H1 (cell line): ENCODE measurements around the gene YARS1. TPM values are rescaled to one million over a fixed set of nuclear protein-coding genes. Genes with fewer than 3 reads are reported as not detected.
"Not testable (repeated sequence)": the region's sequence is repeated elsewhere in the genome, so short reads cannot be mapped to it uniquely, and the experiment has no call there.

Experiments
- CTCF ChIA-PET: fragments of 300-600 bp; sonication (Branson Sonifier 250); formaldehyde crosslinking; loops from one replicate; lab custom pipeline; 2021; ENCODE audit not compliant: partially characterized antibody; lab: Charles Lee
- POLR2A ChIA-PET: fragments of 300-600 bp; sonication (Branson Sonifier 250); formaldehyde crosslinking; loops from one replicate; lab custom pipeline; 2021; ENCODE audit warnings: inconsistent platforms; ENCODE audit not compliant: partially characterized antibody; lab: Charles Lee
- DNase-seq, 2 experiments: peaks; one replicate each; pipeline versions ENCODE4 v3.0.0 to v3.0.0-alpha.2; 2010 to 2022; ENCODE audit warnings: low spot score in 2 of 2, low read depth in 1 of 2, mixed read lengths in 1 of 2
- FAIRE-seq: peaks from 2 replicates; lab custom pipeline; 2011; peaks lifted over from hg19 to GRCh38; lab: Jason Lieb, UNC
- H2AFZ ChIP-seq: 2 replicates; pipeline ENCODE4 v1.8.1; 2012; ENCODE audit warnings: low read length, inconsistent platforms
- H2AK5ac ChIP-seq: 2 replicates; pipeline ENCODE4 v1.6.1; 2013; ENCODE audit warnings: low read depth, low read length
- H2BK120ac ChIP-seq: replicated peaks from 2 replicates; pipeline ENCODE3; 2013; ENCODE audit warnings: low read depth, low read length, inconsistent platforms
- H2BK12ac ChIP-seq: 2 replicates; pipeline ENCODE4 v1.6.1; 2013; ENCODE audit warnings: low read depth, low read length
- H2BK15ac ChIP-seq: 2 replicates; pipeline ENCODE4 v1.6.1; 2013; ENCODE audit warnings: low read length
- H2BK20ac ChIP-seq: 2 replicates; pipeline ENCODE4 v1.6.1; 2013; ENCODE audit warnings: low read length
- H2BK5ac ChIP-seq: 2 replicates; pipeline ENCODE4 v1.6.1; 2013; ENCODE audit warnings: low read depth, low read length
- H3K14ac ChIP-seq: 2 replicates; pipeline ENCODE4 v1.6.1; 2013; ENCODE audit warnings: inconsistent platforms; ENCODE audit not compliant: insufficient read length
- H3K18ac ChIP-seq: 2 replicates; pipeline ENCODE4 v1.6.1; 2013; ENCODE audit warnings: low read length; ENCODE audit errors: extremely low read depth
- H3K23ac ChIP-seq: 2 replicates; pipeline ENCODE4 v1.6.1; 2013; ENCODE audit warnings: inconsistent platforms; ENCODE audit not compliant: insufficient read length
- H3K23me2 ChIP-seq: 2 replicates; pipeline ENCODE4 v1.6.1; 2013; ENCODE audit warnings: low read depth, low read length
- H3K27ac ChIP-seq: 2 replicates; pipeline ENCODE4 v1.6.1; 2011; ENCODE audit warnings: low read depth, low read length, inconsistent platforms
- H3K27me3 ChIP-seq, 4 experiments: replicated peaks in 1 of 4; 1 replicate in 1 of 4; 2 replicates in 3 of 4; pipeline versions ENCODE4 v1.6.1 to v1.8.1; 2011 to 2013; ENCODE audit warnings: low read length in 3 of 4, mild to moderate bottlenecking in 3 of 4, inconsistent platforms in 2 of 4, mixed read lengths in 2 of 4, moderate library complexity in 1 of 4; ENCODE audit not compliant: control insufficient read depth in 3 of 4, insufficient read depth in 3 of 4; ENCODE audit errors: extremely low read depth in 1 of 4
- H3K36me3 ChIP-seq, 4 experiments: 2 replicates each; pipeline versions ENCODE4 v1.6.1 to v1.8.1; 2011 to 2013; ENCODE audit warnings: mild to moderate bottlenecking in 4 of 4, low read length in 3 of 4, moderate library complexity in 2 of 4, control low read depth in 1 of 4, inconsistent platforms in 1 of 4; ENCODE audit not compliant: insufficient read depth in 4 of 4, control insufficient read depth in 2 of 4
- H3K4ac ChIP-seq: replicated peaks from 2 replicates; pipeline ENCODE3; 2013; ENCODE audit warnings: low read length, low read depth, mixed read lengths, inconsistent platforms; ENCODE audit not compliant: insufficient read length
- H3K4me1 ChIP-seq, 4 experiments: replicated peaks in 1 of 4; 1 replicate in 1 of 4; 2 replicates in 3 of 4; pipeline versions ENCODE4 v1.6.1 to v1.8.1; 2011 to 2013; ENCODE audit warnings: low read length in 3 of 4, inconsistent platforms in 2 of 4, mixed read lengths in 1 of 4; ENCODE audit not compliant: insufficient read depth in 4 of 4, control insufficient read depth in 3 of 4
- H3K4me2 ChIP-seq, 2 experiments: 2 replicates each; pipeline versions ENCODE4 v1.6.1 to v1.8.1; 2011 to 2013; ENCODE audit warnings: low read depth in 2 of 2, low read length in 2 of 2, control low read depth in 1 of 2, inconsistent platforms in 1 of 2, mild to moderate bottlenecking in 1 of 2; ENCODE audit not compliant: insufficient read depth in 1 of 2
- H3K4me3 ChIP-seq, 4 experiments: fragments of 200-600, 300-600 bp in 1 of 4; sonication (generic), shearing (Covaris generic), sonication (Bioruptor Twin) in 1 of 4; 2 replicates each; pipeline versions ENCODE4 v1.5.1 to v1.8.1; 2011 to 2016; ENCODE audit warnings: low read length in 4 of 4, low read depth in 3 of 4, control low read depth in 2 of 4, inconsistent platforms in 2 of 4, mild to moderate bottlenecking in 2 of 4, mixed read lengths in 1 of 4, moderate library complexity in 1 of 4; ENCODE audit not compliant: insufficient read depth in 2 of 4; ENCODE audit errors: extremely low read depth in 1 of 4
- H3K56ac ChIP-seq: replicated peaks from 2 replicates; pipeline ENCODE3; 2013; ENCODE audit warnings: low read depth, mild to moderate bottlenecking, mixed read lengths, low read length, inconsistent platforms; ENCODE audit not compliant: insufficient read length
- H3K79me1 ChIP-seq: 2 replicates; pipeline ENCODE4 v1.6.1; 2013; ENCODE audit warnings: low read depth, low read length, control low read depth
- H3K79me2 ChIP-seq, 2 experiments: 2 replicates each; pipeline versions ENCODE4 v1.6.1 to v1.8.1; 2012 to 2013; ENCODE audit warnings: low read length in 2 of 2, mild to moderate bottlenecking in 2 of 2, inconsistent platforms in 1 of 2; ENCODE audit not compliant: insufficient read depth in 2 of 2, control insufficient read depth in 1 of 2
- H3K9ac ChIP-seq, 4 experiments: replicated peaks in 1 of 4; 1 replicate in 1 of 4; 2 replicates in 3 of 4; pipeline versions ENCODE4 v1.6.1 to v1.8.1; 2011 to 2013; ENCODE audit warnings: low read depth in 3 of 4, low read length in 3 of 4, control low read depth in 2 of 4, mild to moderate bottlenecking in 2 of 4, moderate library complexity in 2 of 4, inconsistent platforms in 1 of 4; ENCODE audit errors: extremely low read depth in 1 of 4
- H3K9me3 ChIP-seq, 2 experiments: 2 replicates each; pipeline versions ENCODE4 v1.6.1 to v1.8.1; 2012 to 2013; ENCODE audit warnings: mild to moderate bottlenecking in 2 of 2, moderate library complexity in 2 of 2, control low read depth in 1 of 2, inconsistent platforms in 1 of 2, low read depth in 1 of 2, low read length in 1 of 2, mixed read lengths in 1 of 2; ENCODE audit not compliant: insufficient read depth in 2 of 2
- H4K20me1 ChIP-seq, 2 experiments: replicated peaks in 1 of 2; 2 replicates each; pipeline versions ENCODE3 to v1.8.1; 2011 to 2013; ENCODE audit warnings: inconsistent platforms in 2 of 2, low read length in 2 of 2, mild to moderate bottlenecking in 1 of 2; ENCODE audit not compliant: insufficient read depth in 2 of 2, control insufficient read depth in 1 of 2
- H4K5ac ChIP-seq: 2 replicates; pipeline ENCODE4 v1.6.1; 2013; ENCODE audit warnings: low read length, low read depth, mixed read lengths, inconsistent platforms; ENCODE audit not compliant: insufficient read length
- H4K8ac ChIP-seq: 2 replicates; pipeline ENCODE4 v1.8.0; 2013; ENCODE audit warnings: mild to moderate bottlenecking, moderate library complexity, low read length, inconsistent platforms; ENCODE audit not compliant: insufficient read depth; ENCODE audit errors: extremely low read depth
- H4K91ac ChIP-seq: replicated peaks from 2 replicates; pipeline ENCODE3; 2013; ENCODE audit warnings: low read length, mixed read lengths, inconsistent platforms; ENCODE audit not compliant: insufficient read length
- JUND ChIP-seq: IDR thresholded peaks from 2 replicates; pipeline ENCODE4 v1.6.1; 2011; ENCODE audit warnings: mild to moderate bottlenecking, improper control_type of control experiment, low read length
- NRF1 ChIP-seq: IDR thresholded peaks from 2 replicates; pipeline ENCODE4 v1.6.1; 2011; ENCODE audit warnings: mild to moderate bottlenecking, low read depth, low read length, improper control_type of control experiment
- RFX5 ChIP-seq: IDR thresholded peaks from 2 replicates; pipeline ENCODE4 v1.6.1; 2011; ENCODE audit warnings: low read depth, low read length, improper control_type of control experiment, borderline replicate concordance
- WGBS, 2 experiments: shearing (Covaris generic) in 1 of 2; methylation state at CpG; one replicate each; pipeline versions ENCODE4 v1.1.6 to v1.1.7; 2013 to 2015; ENCODE audit warnings: low lambda C conversion rate in 2 of 2, mixed read lengths in 2 of 2, inconsistent platforms in 1 of 2, low coverage in 1 of 2, missing lambda C conversion rate in 1 of 2; ENCODE audit not compliant: insufficient replicate concordance in 2 of 2, insufficient coverage in 1 of 2, insufficient read length in 1 of 2; ENCODE audit errors: extremely low coverage in 1 of 2, missing lambda C conversion rate in 1 of 2; 5-methylcytosine and 5-hydroxymethylcytosine counted together
- polyA plus RNA-seq, 7 experiments: library from polyadenylated mRNA; depleted of rRNA in 3 of 7; stranded (reverse) in 5 of 7; unstranded in 2 of 7; fragments of >200 nt in 5 of 7; fragments of 200-250 nt in 2 of 7; gene quantifications; 1 replicate in 5 of 7; 2 replicates in 1 of 7; 4 replicates in 1 of 7; pipeline versions ENCODE4 v1.2.1 to v1.2.3, GENCODE V29; 2011 to 2013; ENCODE audit warnings: missing spikeins in 2 of 7, mixed read lengths in 2 of 7
- total RNA-seq: library from RNA; stranded (reverse); fragmentation: NEBNext Ultra II Directional; extraction: Animal tissue kit (Norgen Biotek cat#: 25700); gene quantifications from 2 replicates; pipeline ENCODE4 v1.2.1, GENCODE V29; 2021

Gene YARS1
- total and polyA plus RNA-seq, 2 of the 8 experiments (the other 6 are each of a cell fraction or from before 2014, with no cell fraction given) = 47.1 to 226 TPM

DNA sequence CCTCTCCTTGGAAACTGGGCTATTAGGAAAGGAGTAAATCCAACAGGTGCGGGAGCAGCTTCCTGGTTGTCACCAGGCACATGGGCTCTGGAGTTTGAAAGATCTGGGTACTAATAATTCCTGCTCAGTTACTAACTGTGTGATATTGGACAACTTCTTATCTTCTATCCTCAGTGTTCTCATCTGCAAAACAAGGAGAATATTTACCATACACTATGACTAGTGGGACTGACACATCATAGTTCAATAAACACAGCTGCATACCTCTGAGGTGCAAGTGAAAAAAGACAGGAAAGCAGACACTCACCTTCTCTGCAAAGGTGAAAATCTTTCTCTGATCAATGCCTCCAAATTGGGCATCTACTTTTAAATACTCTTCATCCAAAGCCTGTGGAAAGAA is 19.7 kb downstream of the YARS1 start (continued):
- TF ChIP-seq NRF1 = no peak
- TF ChIP-seq JUND = no peak
- TF ChIP-seq RFX5 = no peak

DNA sequence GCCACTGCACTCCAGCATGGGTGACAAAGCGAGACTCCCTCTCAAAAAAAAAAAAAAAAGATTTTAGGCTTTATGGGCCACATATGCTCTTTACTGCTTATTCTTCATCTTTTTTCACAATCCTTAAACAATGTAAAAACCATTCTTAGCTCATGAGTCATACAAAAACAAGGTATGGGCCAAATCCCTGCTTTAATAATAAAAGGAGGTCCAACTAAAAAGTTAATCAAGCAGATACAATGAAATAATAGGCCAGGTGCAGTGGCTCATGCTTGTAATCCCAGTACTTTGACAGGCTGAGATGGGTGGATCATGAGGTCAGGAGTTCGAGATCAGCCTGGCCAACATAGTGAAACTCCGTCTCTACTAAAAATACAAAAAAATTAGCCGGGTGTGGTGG is 21.4 kb downstream of the YARS1 start:
- H2BK5ac ChIP-seq, H3K4me3 ChIP-seq, H3K79me2 ChIP-seq, H4K20me1 ChIP-seq, H3K56ac ChIP-seq, FAIRE-seq, H3K18ac ChIP-seq, H2BK15ac ChIP-seq, H2BK120ac ChIP-seq, H4K8ac ChIP-seq, H2BK20ac ChIP-seq, H4K91ac ChIP-seq, H3K14ac ChIP-seq, H2AK5ac ChIP-seq, H3K27me3 ChIP-seq, H3K23me2 ChIP-seq, H3K27ac ChIP-seq, H3K9me3 ChIP-seq, H3K23ac ChIP-seq, H4K5ac ChIP-seq, H3K4ac ChIP-seq, H3K4me1 ChIP-seq, DNase-seq, H3K4me2 ChIP-seq, H2BK12ac ChIP-seq, H3K79me1 ChIP-seq, H3K9ac ChIP-seq, H2AFZ ChIP-seq: not testable (repeated sequence)
- 95% methylated on average over 4 of the region's 4 CpGs; no CpG with 5 or more reads in 1 of the 2 experiments for WGBS, 2 experiments
- peaks cover 12 to 82% (median 53%) of the 10 kb centered on the region in 4 experiments for H3K36me3 ChIP-seq
- ChIA-PET POLR2A (interaction anchor here (0.6 to 1.9 kb wide), 6 partner anchors 8 to 124 kb away, joined by 3 to 9 read pairs (median 3); no protein-coding TSS in a partner anchor), CTCF (interaction anchor here (0.8 to 1.1 kb wide), 3 partner anchors 21 to 79 kb away, joined by 3 to 5 read pairs (median 4); no protein-coding TSS in a partner anchor)
